ENCODE results near the gene TRIM3.

Gene TRIM3

GRCh38 chr11:6417907-6418556 is 55.7 kb downstream of the TRIM3 start:
- Histone ChIP-seq H3K4me3 (ENCODE audit: low read length) (peak overlapping the region; percentile 90; the same call in 1 of the 2 replicates), H3K36me3 (ENCODE audit: control insufficient read depth, insufficient read depth, low read length) (no peaks in the 10 kb centered on the region), H3K27me3 (ENCODE audit: control insufficient read depth, insufficient read depth, low read length) (peaks cover 5% of the 10 kb centered on the region; the same call in 1 of the 2 replicates), H3K4me1 (ENCODE audit: control insufficient read depth, insufficient read depth, low read length) (no peaks in the 10 kb centered on the region), H3K9me3 (ENCODE audit: control insufficient read depth, insufficient read depth, low read length) (no peaks in the 10 kb centered on the region), H3K27ac (ENCODE audit: low read length) (no peak overlapping the region)
- WGBS (ENCODE audit: insufficient coverage, insufficient read length): no CpG with 5 or more reads among the region's 7 CpGs
- no peak for DNase-seq (ENCODE audit: low read depth, low spot score)

- no peaks in the 10 kb centered on the region for H3K4me1 ChIP-seq (ENCODE audit: control insufficient read depth, insufficient read depth, low read length)
- no peak for DNase-seq (ENCODE audit: low read depth, low spot score)
- no peaks in the 10 kb centered on the region for H3K9me3 ChIP-seq (ENCODE audit: control insufficient read depth, insufficient read depth, low read length)
- WGBS (ENCODE audit: insufficient coverage, insufficient read length): no CpG with 5 or more reads among the region's 6 CpGs
- H3K4me3 ChIP-seq (ENCODE audit: low read length): no peak overlapping the region
- peaks cover 5% of the 10 kb centered on the region; the same call in 1 of the 2 replicates for H3K27me3 ChIP-seq (ENCODE audit: control insufficient read depth, insufficient read depth, low read length)
- no peak overlapping the region for H3K27ac ChIP-seq (ENCODE audit: low read length)
- H3K36me3 ChIP-seq (ENCODE audit: control insufficient read depth, insufficient read depth, low read length): no peaks in the 10 kb centered on the region
Observed at GRCh38 chr11:6415797-6416196, 57.9 kb downstream of the TRIM3 start.

- Histone ChIP-seq H3K9me3 (ENCODE audit: control insufficient read depth, insufficient read depth, low read length) (no peaks in the 10 kb centered on the region), H3K4me1 (ENCODE audit: control insufficient read depth, insufficient read depth, low read length) (no peaks in the 10 kb centered on the region), H3K27me3 (ENCODE audit: control insufficient read depth, insufficient read depth, low read length) (peaks cover 5% of the 10 kb centered on the region; the same call in 1 of the 2 replicates), H3K27ac (ENCODE audit: low read length) (no peak overlapping the region), H3K4me3 (ENCODE audit: low read length) (no peak overlapping the region), H3K36me3 (ENCODE audit: control insufficient read depth, insufficient read depth, low read length) (no peaks in the 10 kb centered on the region)
- no peak for DNase-seq (ENCODE audit: low read depth, low spot score)
- WGBS (ENCODE audit: insufficient coverage, insufficient read length): no CpG with 5 or more reads among the region's 3 CpGs
Observed at GRCh38 chr11:6414874-6415328, 58.8 kb downstream of the TRIM3 start.

GRCh38 chr11:6413791-6414201 is 59.9 kb downstream of the TRIM3 start:
- no peak for DNase-seq (ENCODE audit: low read depth, low spot score)
- no peaks in the 10 kb centered on the region for H3K4me1 ChIP-seq (ENCODE audit: control insufficient read depth, insufficient read depth, low read length)
- no CpG with 5 or more reads among the region's 12 CpGs for WGBS (ENCODE audit: insufficient coverage, insufficient read length)

GRCh38 chr11:6411594-6412031 is 62.1 kb downstream of the TRIM3 start:
- H3K4me1 ChIP-seq (ENCODE audit: control insufficient read depth, insufficient read depth, low read length): no peaks in the 10 kb centered on the region
- no peaks in the 10 kb centered on the region for H3K36me3 ChIP-seq (ENCODE audit: control insufficient read depth, insufficient read depth, low read length)
- no peaks in the 10 kb centered on the region for H3K27me3 ChIP-seq (ENCODE audit: control insufficient read depth, insufficient read depth, low read length)
- H3K27ac ChIP-seq (ENCODE audit: low read length): no peak overlapping the region
- no peak for DNase-seq (ENCODE audit: low read depth, low spot score)
- H3K9me3 ChIP-seq (ENCODE audit: control insufficient read depth, insufficient read depth, low read length): no peaks in the 10 kb centered on the region
- H3K4me3 ChIP-seq (ENCODE audit: low read length): no peak overlapping the region
- no CpG with 5 or more reads among the region's 10 CpGs for whole genome bisulfite sequencing (ENCODE audit: insufficient coverage, insufficient read length)

More at GRCh38 chr11:6413791-6414201, 59.9 kb downstream of the TRIM3 start:
- no peaks in the 10 kb centered on the region for H3K36me3 ChIP-seq (ENCODE audit: control insufficient read depth, insufficient read depth, low read length)
- no peak overlapping the region for H3K4me3 ChIP-seq (ENCODE audit: low read length)
- no peak overlapping the region for H3K27ac ChIP-seq (ENCODE audit: low read length)
- H3K27me3 ChIP-seq (ENCODE audit: control insufficient read depth, insufficient read depth, low read length): no peaks in the 10 kb centered on the region; the same call in 1 of the 2 replicates
- H3K9me3 ChIP-seq (ENCODE audit: control insufficient read depth, insufficient read depth, low read length): no peaks in the 10 kb centered on the region

- H3K4me3 ChIP-seq (ENCODE audit: low read length): no peak overlapping the region
- H3K36me3 ChIP-seq (ENCODE audit: control insufficient read depth, insufficient read depth, low read length): no peaks in the 10 kb centered on the region
- no peaks in the 10 kb centered on the region for H3K9me3 ChIP-seq (ENCODE audit: control insufficient read depth, insufficient read depth, low read length)
- H3K4me1 ChIP-seq (ENCODE audit: control insufficient read depth, insufficient read depth, low read length): no peaks in the 10 kb centered on the region
- H3K27me3 ChIP-seq (ENCODE audit: control insufficient read depth, insufficient read depth, low read length): no peaks in the 10 kb centered on the region
- DNase-seq (ENCODE audit: low read depth, low spot score): no peak
- no peak overlapping the region for H3K27ac ChIP-seq (ENCODE audit: low read length)
- WGBS (ENCODE audit: insufficient coverage, insufficient read length): no CpG with 5 or more reads among the region's 23 CpGs
Observed at GRCh38 chr11:6410695-6411430, 62.9 kb downstream of the TRIM3 start.

GRCh38 chr11:6406370-6406769 is 67.4 kb downstream of the TRIM3 start:
- Histone ChIP-seq H3K4me3 (ENCODE audit: low read length) (no peak overlapping the region), H3K36me3 (ENCODE audit: control insufficient read depth, insufficient read depth, low read length) (no peaks in the 10 kb centered on the region), H3K4me1 (ENCODE audit: control insufficient read depth, insufficient read depth, low read length) (peaks cover 3% of the 10 kb centered on the region), H3K27me3 (ENCODE audit: control insufficient read depth, insufficient read depth, low read length) (no peaks in the 10 kb centered on the region), H3K9me3 (ENCODE audit: control insufficient read depth, insufficient read depth, low read length) (no peaks in the 10 kb centered on the region), H3K27ac (ENCODE audit: low read length) (no peak overlapping the region)
- WGBS (ENCODE audit: insufficient coverage, insufficient read length): no CpG with 5 or more reads among the region's 2 CpGs
- no peak for DNase-seq (ENCODE audit: low read depth, low spot score)

GRCh38 chr11:6405846-6406245 is 67.9 kb downstream of the TRIM3 start:
- Histone ChIP-seq H3K4me3 (ENCODE audit: low read length) (no peak overlapping the region), H3K27ac (ENCODE audit: low read length) (no peak overlapping the region), H3K4me1 (ENCODE audit: control insufficient read depth, insufficient read depth, low read length) (peaks cover 3% of the 10 kb centered on the region), H3K9me3 (ENCODE audit: control insufficient read depth, insufficient read depth, low read length) (no peaks in the 10 kb centered on the region), H3K36me3 (ENCODE audit: control insufficient read depth, insufficient read depth, low read length) (no peaks in the 10 kb centered on the region), H3K27me3 (ENCODE audit: control insufficient read depth, insufficient read depth, low read length) (no peaks in the 10 kb centered on the region)
- no peak for DNase-seq (ENCODE audit: low read depth, low spot score)
- WGBS (ENCODE audit: insufficient coverage, insufficient read length): 100% methylated on average over 1 of the region's 6 CpGs

GRCh38 chr11:6405052-6405667 is 68.6 kb downstream of the TRIM3 start:
- no CpG with 5 or more reads among the region's 13 CpGs for WGBS (ENCODE audit: insufficient coverage, insufficient read length)

GRCh38 chr11:6404342-6405051 is 69.2 kb downstream of the TRIM3 start:
- Histone ChIP-seq H3K4me3 (ENCODE audit: low read length) (no peak overlapping the region), H3K27ac (ENCODE audit: low read length) (no peak overlapping the region), H3K36me3 (ENCODE audit: control insufficient read depth, insufficient read depth, low read length) (no peaks in the 10 kb centered on the region), H3K9me3 (ENCODE audit: control insufficient read depth, insufficient read depth, low read length) (no peaks in the 10 kb centered on the region), H3K27me3 (ENCODE audit: control insufficient read depth, insufficient read depth, low read length) (no peaks in the 10 kb centered on the region), H3K4me1 (ENCODE audit: control insufficient read depth, insufficient read depth, low read length) (peaks cover 3% of the 10 kb centered on the region)
- no peak for DNase-seq (ENCODE audit: low read depth, low spot score)
- WGBS (ENCODE audit: insufficient coverage, insufficient read length): no CpG with 5 or more reads among the region's 16 CpGs

More at GRCh38 chr11:6405052-6405667, 68.6 kb downstream of the TRIM3 start:
- peaks cover 3% of the 10 kb centered on the region for H3K4me1 ChIP-seq (ENCODE audit: control insufficient read depth, insufficient read depth, low read length)
- no peak overlapping the region for H3K4me3 ChIP-seq (ENCODE audit: low read length)
- H3K9me3 ChIP-seq (ENCODE audit: control insufficient read depth, insufficient read depth, low read length): no peaks in the 10 kb centered on the region
- no peak overlapping the region for H3K27ac ChIP-seq (ENCODE audit: low read length)
- no peaks in the 10 kb centered on the region for H3K36me3 ChIP-seq (ENCODE audit: control insufficient read depth, insufficient read depth, low read length)
- no peak for DNase-seq (ENCODE audit: low read depth, low spot score)
- H3K27me3 ChIP-seq (ENCODE audit: control insufficient read depth, insufficient read depth, low read length): no peaks in the 10 kb centered on the region

Data from iPS DF 6.9 (cell line).